Erythroblast (primary cell): ENCODE results near the gene PTPRM.

Experiments used
- DNase-seq, 2 experiments: peaks; one replicate each; lab custom pipeline; 2025; lab: John Stamatoyannopoulos, UW
- GATA1 ChIP-seq: IDR thresholded peaks from 2 replicates; pipeline ENCODE4 v1.6.1; 2011; ENCODE audit warnings: low read depth, mild to moderate bottlenecking, control low read depth, low read length, moderate library complexity
- POLR2A ChIP-seq: IDR thresholded peaks from 2 replicates; pipeline ENCODE4 v1.6.1; 2011; ENCODE audit warnings: mild to moderate bottlenecking, low read length

Gene PTPRM

DNA sequence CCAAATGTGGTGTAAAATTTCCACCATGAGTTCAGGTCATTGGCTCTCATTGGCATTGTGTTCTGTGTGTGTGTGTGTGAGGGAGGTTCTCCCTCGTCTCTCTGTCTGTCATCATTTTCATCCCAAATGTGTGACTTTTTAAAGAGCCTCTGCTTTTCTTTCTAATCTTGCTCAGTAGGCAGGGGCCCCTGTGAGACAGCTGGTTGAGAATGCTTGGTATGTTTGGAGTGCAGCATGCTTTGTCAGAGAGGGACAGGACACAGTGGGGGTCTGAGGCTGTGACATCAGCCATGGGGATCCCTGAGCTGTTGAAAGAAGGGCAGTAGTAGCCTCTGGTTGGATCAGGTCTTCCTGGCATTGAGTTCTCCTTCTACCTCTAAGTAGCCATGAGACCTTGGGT lies 10.6 kb downstream of the PTPRM start:
- TF ChIP-seq POLR2A (no peak), GATA1 (no peak)
- no peak for DNase-seq

DNA sequence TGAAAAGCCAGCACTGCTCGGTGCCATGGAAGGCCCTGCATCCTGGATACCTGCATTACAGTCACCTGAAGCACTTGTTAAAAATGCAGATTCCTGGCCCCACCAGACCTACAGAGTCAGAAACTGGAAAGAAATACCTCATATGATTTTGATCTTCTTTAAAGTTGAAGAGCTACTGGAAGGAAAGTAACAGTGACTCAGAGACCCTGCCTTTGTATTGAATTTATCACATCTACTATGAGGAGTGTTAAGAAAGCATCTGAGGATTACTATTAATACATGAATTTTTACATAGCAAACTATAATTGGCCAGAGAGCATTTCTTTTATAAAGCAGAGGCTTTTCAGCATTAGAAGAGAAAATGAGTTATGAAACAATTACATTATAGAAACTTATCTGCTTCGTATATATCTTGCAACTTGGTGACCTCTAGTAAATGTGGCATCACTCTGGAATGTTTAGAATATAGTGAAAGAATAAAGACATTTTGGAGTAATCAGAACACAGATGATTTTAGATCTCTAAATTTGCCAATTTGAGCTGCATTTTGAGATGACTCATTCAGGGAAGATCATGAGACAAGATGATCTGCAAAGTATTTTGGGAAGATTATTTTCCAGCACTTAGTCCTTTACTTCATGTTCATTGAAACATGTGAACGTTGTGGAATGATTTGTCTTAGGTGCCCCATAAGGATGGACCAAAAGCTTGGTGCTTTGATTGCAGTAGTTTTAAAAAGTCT lies 12.2 kb downstream of the PTPRM start:
- TF ChIP-seq GATA1 (no peak), POLR2A (no peak)
- DNase-seq, result no peak

GRCh38 chr18:7579918-7580542 lies 12.9 kb downstream of the PTPRM start:
- TF ChIP-seq POLR2A (no peak), GATA1 (no peak)
- DNase-seq, result no peak

- TF ChIP-seq POLR2A, result no peak
- TF ChIP-seq GATA1, result no peak
- no peak for DNase-seq
Measured at GRCh38 chr18:7584646-7585275, 17.6 kb downstream of the PTPRM start.

DNA sequence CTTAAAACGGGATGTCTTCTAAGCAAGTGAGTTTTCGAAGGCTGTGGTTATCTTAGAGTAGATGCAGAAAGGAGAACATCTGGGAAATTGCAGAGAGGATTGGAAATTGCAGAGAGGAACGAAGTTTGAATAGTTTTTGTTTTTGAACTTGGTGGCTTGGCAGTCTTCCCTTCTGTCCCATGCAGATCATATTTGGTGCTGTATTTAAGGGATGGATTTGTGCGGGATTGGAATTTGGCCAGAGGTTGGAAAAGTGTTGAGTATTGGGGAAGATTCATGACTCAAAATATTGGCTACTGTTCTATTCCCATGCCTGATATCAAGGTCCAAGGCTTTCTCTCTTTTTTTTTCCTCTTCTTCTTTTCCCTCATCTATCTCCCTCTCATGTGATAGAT lies 18.2 kb downstream of the PTPRM start:
- DNase-seq, result no peak

GRCh38 chr18:7586379-7586778 lies 19.3 kb downstream of the PTPRM start:
- no peak for TF ChIP-seq POLR2A
- TF ChIP-seq GATA1, result no peak

More for the DNA sequence above, 18.2 kb downstream of the PTPRM start:
- no peak for TF ChIP-seq POLR2A
- no peak for TF ChIP-seq GATA1

GRCh38 chr18:7590826-7591560 lies 23.9 kb downstream of the PTPRM start:
- no peak for DNase-seq
- no peak for TF ChIP-seq POLR2A

More at GRCh38 chr18:7586379-7586778, 19.3 kb downstream of the PTPRM start:
- no peak for DNase-seq

GRCh38 chr18:7592305-7593071 lies 25.4 kb downstream of the PTPRM start:
- no peak for DNase-seq
- TF ChIP-seq GATA1 (no peak), POLR2A (no peak)

- no peak for TF ChIP-seq GATA1
- no peak for TF ChIP-seq POLR2A
Measured at GRCh38 chr18:7593218-7593819, 26.2 kb downstream of the PTPRM start.

DNA sequence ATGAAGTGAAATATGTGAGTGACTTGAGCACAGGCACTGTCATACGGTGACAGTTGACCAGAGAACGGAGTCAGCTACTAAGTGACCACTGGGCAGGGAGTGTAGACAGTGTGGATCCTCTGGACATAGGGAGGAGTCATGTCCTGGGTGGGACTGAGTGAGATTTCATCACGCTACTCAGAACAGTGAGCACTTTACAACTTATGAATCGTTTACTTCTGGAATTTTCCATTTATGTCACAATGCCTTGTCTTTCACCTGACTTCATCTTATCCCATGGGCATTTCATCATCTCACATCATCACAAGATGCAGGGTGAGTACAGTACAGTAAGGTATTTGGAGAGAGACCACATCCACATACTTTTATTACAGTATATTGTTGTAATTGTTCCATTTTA lies 29.0 kb downstream of the PTPRM start:
- TF ChIP-seq POLR2A (no peak), GATA1 (no peak)
- DNase-seq, result no peak

More at GRCh38 chr18:7593218-7593819, 26.2 kb downstream of the PTPRM start:
- no peak for DNase-seq

- DNase-seq, result no peak
- TF ChIP-seq POLR2A (no peak), GATA1 (no peak)
Measured at GRCh38 chr18:7597500-7597899, 30.4 kb downstream of the PTPRM start.

DNA sequence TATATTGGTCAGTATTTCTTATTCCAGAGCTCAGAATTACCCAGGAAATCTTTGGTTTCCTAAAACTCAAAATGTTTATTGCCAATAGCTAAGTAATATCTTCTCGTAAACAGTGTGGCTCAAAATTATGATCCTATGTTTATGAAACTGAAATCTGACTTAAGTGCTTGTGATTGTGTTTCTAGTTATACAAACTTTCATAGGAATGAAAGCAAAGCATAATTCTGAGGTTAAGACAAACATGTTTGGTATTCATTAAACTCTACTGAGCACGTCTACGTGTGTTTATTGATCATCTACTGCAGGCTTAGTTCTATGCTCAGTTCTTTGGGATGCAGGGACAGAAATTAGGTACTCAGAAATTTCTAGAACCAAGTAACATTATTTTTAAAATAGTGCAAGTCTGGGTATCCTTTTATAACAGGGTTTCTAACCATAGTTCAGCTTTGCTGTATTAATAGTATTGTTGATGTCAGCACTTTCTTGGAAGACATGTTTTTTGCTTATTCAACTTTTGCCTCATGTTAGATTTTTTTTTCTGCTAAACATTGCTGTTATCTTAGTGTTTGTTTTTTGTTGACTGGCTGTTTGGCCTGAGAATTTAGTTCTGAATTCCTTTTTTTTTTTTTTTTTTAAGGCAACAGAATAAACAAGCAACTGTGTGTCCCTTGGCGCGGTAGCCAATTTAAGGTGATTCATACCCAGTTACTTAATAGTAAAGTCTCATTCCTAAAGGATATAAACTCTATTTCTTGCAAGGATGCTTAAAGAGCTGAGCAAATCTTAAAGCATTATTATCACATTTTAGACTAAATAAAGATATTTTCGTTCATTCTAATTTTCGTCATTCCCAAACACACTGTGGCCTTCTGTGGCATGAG lies 31.3 kb downstream of the PTPRM start:
- no peak for TF ChIP-seq POLR2A
- TF ChIP-seq GATA1, result no peak
- DNase-seq, result no peak

DNA sequence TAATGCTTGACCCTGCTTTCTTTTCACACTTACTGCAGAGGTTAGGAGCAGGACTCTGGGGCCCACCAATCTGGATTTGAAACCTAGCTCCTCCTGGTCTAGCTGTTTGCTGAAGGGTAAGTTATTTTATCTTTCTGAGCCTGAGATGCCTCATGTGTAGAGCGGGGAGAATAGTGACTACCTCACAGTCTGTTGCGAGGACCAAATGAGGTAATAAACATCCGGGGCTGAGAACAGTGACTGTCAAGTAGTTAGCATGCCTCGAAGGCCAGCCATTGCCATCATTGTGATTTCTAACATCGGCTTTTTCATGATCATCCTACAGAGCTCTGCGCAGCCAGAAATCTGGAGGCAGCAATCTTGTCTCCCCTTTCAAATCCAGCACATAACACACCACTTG lies 32.9 kb downstream of the PTPRM start:
- DNase-seq, result no peak
- TF ChIP-seq GATA1, result no peak
- TF ChIP-seq POLR2A, result no peak
